ENCODE results near the gene UNKL.

The UNKL gene

DNA sequence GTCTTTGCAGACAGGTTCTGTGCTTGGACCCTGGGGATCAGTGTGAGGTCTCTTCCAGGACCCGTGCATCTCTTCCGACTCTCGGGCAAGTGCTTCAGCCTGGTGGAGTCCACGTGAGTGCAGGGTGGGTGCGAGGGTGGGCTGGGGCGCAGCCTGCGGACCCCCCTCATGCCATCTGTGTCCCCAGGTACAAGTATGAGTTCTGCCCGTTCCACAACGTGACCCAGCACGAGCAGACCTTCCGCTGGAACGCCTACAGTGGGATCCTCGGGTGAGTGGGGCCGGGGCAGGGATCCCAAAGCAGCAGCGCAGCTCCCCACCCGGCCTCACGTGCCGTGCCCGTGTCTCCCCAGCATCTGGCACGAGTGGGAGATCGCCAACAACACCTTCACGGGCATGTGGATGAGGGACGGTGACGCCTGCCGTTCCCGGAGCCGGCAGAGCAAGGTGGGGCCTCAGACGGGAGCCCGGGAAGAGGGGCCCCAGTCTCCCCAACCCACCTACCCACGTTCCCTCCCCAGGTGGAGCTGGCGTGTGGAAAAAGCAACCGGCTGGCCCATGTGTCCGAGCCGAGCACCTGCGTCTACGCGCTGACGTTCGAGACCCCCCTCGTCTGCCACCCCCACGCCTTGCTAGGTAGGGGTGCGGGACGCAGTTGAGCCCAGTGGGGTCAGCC lies 52.7 kb downstream of the UNKL start:
- Histone ChIP-seq H3K27ac (ENCODE audit: extremely low read depth, low read depth, low read length) (no peak overlapping the region), H3K4me1 (ENCODE audit: control insufficient read depth, insufficient read depth, low read length) (no peaks in the 10 kb centered on the region), H3K9me3 (ENCODE audit: control insufficient read depth, insufficient read depth, low read depth, low read length) (no peaks in the 10 kb centered on the region), H3K36me3 (ENCODE audit: control insufficient read depth in 2 of 2, insufficient read depth in 1 of 2, low read length in 2 of 2) (peaks cover 8 to 75% of the 10 kb centered on the region in 2 experiments; a peak in 2 of 3 replicates), H3K4me3 (ENCODE audit: low read depth, low read length) (no peak overlapping the region)
- ChIA-PET CTCF (interaction anchor here (0.6 to 4.0 kb wide), 3 partner anchors 16 to 36 kb away, joined by 4 to 30 read pairs (median 5); no protein-coding TSS in a partner anchor), POLR2A (interaction anchor here (0.6 kb wide), 1 partner anchor 33 kb away, joined by 6 read pairs; no protein-coding TSS in a partner anchor)
- TF ChIP-seq, protein P1, sequence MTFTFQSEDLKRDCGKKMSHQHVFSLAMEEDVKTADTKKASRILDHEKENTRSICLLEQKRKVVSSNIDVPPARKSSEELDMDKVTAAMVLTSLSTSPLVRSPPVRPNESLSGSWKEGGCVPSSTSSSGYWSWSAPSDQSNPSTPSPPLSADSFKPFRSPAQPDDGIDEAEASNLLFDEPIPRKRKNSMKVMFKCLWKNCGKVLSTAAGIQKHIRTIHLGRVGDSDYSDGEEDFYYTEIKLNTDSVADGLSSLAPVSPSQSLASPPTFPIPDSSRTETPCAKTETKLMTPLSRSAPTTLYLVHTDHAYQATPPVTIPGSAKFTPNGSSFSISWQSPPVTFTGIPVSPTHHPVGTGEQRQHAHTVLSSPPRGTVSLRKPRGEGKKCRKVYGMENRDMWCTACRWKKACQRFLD (tag by site-specific recombination; IDR thresholded peaks at IDR 0.05): no peak
- TF ChIP-seq, protein P2, sequence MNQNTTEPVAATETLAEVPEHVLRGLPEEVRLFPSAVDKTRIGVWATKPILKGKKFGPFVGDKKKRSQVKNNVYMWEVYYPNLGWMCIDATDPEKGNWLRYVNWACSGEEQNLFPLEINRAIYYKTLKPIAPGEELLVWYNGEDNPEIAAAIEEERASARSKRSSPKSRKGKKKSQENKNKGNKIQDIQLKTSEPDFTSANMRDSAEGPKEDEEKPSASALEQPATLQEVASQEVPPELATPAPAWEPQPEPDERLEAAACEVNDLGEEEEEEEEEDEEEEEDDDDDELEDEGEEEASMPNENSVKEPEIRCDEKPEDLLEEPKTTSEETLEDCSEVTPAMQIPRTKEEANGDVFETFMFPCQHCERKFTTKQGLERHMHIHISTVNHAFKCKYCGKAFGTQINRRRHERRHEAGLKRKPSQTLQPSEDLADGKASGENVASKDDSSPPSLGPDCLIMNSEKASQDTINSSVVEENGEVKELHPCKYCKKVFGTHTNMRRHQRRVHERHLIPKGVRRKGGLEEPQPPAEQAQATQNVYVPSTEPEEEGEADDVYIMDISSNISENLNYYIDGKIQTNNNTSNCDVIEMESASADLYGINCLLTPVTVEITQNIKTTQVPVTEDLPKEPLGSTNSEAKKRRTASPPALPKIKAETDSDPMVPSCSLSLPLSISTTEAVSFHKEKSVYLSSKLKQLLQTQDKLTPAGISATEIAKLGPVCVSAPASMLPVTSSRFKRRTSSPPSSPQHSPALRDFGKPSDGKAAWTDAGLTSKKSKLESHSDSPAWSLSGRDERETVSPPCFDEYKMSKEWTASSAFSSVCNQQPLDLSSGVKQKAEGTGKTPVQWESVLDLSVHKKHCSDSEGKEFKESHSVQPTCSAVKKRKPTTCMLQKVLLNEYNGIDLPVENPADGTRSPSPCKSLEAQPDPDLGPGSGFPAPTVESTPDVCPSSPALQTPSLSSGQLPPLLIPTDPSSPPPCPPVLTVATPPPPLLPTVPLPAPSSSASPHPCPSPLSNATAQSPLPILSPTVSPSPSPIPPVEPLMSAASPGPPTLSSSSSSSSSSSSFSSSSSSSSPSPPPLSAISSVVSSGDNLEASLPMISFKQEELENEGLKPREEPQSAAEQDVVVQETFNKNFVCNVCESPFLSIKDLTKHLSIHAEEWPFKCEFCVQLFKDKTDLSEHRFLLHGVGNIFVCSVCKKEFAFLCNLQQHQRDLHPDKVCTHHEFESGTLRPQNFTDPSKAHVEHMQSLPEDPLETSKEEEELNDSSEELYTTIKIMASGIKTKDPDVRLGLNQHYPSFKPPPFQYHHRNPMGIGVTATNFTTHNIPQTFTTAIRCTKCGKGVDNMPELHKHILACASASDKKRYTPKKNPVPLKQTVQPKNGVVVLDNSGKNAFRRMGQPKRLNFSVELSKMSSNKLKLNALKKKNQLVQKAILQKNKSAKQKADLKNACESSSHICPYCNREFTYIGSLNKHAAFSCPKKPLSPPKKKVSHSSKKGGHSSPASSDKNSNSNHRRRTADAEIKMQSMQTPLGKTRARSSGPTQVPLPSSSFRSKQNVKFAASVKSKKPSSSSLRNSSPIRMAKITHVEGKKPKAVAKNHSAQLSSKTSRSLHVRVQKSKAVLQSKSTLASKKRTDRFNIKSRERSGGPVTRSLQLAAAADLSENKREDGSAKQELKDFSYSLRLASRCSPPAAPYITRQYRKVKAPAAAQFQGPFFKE (tag by site-specific recombination; IDR thresholded peaks at IDR 0.05; ENCODE audit: borderline replicate concordance): no peak

DNA sequence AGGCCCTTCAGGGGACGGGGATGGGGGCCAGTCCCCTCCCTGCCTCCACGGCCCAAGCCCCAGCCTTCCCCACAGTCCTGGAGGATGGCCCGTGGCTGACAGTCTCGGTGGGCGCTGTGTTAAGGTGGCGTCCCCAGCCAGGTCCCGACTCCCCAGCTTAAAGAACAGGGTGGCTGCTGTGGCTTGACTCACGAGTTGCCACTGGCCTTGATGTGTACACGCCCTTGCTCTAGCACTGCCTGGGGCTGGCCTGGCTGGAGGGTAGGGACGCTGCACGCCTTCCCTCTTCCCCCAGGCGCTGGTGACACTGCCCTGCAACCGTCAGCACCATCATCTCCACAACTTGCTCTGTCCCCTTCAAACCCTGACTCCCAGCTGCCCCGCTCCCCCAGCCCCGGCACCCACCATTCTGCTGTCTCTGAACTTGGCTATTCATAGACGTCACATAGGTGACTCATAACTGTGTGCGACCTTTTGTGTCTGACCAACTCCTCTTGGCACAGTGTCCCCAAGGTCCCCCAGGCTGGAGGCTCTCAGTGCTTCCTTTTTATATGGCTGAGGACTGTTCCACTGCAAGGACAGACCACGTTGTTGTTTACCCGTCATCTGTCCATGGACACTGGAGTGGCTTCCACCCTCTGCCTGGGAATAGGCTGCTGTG lies 56.5 kb downstream of the UNKL start:
- Histone ChIP-seq H3K27ac (ENCODE audit: extremely low read depth, low read depth, low read length) (no peak overlapping the region), H3K9me3 (ENCODE audit: control insufficient read depth, insufficient read depth, low read depth, low read length) (no peaks in the 10 kb centered on the region), H3K4me3 (ENCODE audit: low read depth, low read length) (no peak overlapping the region), H3K36me3 (ENCODE audit: control insufficient read depth in 2 of 2, insufficient read depth in 1 of 2, low read length in 2 of 2) (peaks cover 8 to 38% of the 10 kb centered on the region in 2 experiments; a peak in 2 of 3 replicates), H3K4me1 (ENCODE audit: control insufficient read depth, insufficient read depth, low read length) (no peaks in the 10 kb centered on the region)
- TF ChIP-seq, protein P3, sequence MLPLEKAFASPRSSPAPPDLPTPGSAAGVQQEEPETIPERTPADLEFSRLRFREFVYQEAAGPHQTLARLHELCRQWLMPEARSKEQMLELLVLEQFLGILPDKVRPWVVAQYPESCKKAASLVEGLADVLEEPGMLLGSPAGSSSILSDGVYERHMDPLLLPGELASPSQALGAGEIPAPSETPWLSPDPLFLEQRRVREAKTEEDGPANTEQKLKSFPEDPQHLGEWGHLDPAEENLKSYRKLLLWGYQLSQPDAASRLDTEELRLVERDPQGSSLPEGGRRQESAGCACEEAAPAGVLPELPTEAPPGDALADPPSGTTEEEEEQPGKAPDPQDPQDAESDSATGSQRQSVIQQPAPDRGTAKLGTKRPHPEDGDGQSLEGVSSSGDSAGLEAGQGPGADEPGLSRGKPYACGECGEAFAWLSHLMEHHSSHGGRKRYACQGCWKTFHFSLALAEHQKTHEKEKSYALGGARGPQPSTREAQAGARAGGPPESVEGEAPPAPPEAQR (tag by site-specific recombination; IDR thresholded peaks at IDR 0.05): no peak
- TF ChIP-seq ZNF549 (tag by site-specific recombination; IDR thresholded peaks at IDR 0.05): no peak
- no peak for TF ChIP-seq ZBTB17 (tag by site-specific recombination; IDR thresholded peaks at IDR 0.05)
- no peak for TF ChIP-seq ZNF302 (tag by site-specific recombination; IDR thresholded peaks at IDR 0.05; ENCODE audit: low read depth)
- no peak for TF ChIP-seq OSR2 (tag by site-specific recombination; IDR thresholded peaks at IDR 0.05)
- no peak for TF ChIP-seq ZNF24 (tag by site-specific recombination; IDR thresholded peaks at IDR 0.05)
- no peak for TF ChIP-seq SETDB1 (IDR thresholded peaks at IDR 0.05; ENCODE audit: insufficient read length, low read length)
- TF ChIP-seq SALL2 (tag by site-specific recombination; IDR thresholded peaks at IDR 0.05; ENCODE audit: borderline replicate concordance): no peak
- TF ChIP-seq, protein P4, sequence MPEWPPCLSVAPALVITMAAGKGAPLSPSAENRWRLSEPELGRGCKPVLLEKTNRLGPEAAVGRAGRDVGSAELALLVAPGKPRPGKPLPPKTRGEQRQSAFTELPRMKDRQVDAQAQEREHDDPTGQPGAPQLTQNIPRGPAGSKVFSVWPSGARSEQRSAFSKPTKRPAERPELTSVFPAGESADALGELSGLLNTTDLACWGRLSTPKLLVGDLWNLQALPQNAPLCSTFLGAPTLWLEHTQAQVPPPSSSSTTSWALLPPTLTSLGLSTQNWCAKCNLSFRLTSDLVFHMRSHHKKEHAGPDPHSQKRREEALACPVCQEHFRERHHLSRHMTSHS (tag by site-specific recombination; IDR thresholded peaks at IDR 0.05): no peak
- no peak for TF ChIP-seq RBAK (tag by site-specific recombination; IDR thresholded peaks at IDR 0.05)
- no peak for TF ChIP-seq YY1 (tag by site-specific recombination; IDR thresholded peaks at IDR 0.05)
- TF ChIP-seq GFI1B (tag by site-specific recombination; IDR thresholded peaks at IDR 0.05): no peak
- POLR2A ChIA-PET: no interaction called here
- CTCF ChIA-PET: interaction anchor here (0.6 kb wide), 2 partner anchors 366 to 646 kb away, joined by 3 read pairs; no protein-coding TSS in a partner anchor
